CD4-positive, alpha-beta T cell treated with Interleukin-12 subunit alpha and Interleukin-12 subunit beta, for 1 hour (primary cell): ENCODE data around the gene RPRM.
"Not testable (repeated sequence)": the region's sequence is repeated elsewhere in the genome, so short reads cannot be mapped to it uniquely, and the experiment has no call there.

Source experiments
- DNase-seq: peaks from one replicate; pipeline ENCODE4 v3.0.0-alpha.2; 2020

Gene RPRM

GRCh38 chr2:153478289-153479261 is at the start of gene RPRM:
RPRM (minus strand) TSS chr2:153478762; CDS start chr2:153478565, 197 bp downstream.
- DNase-seq: peak; percentile 52

- DNase-seq: peak; percentile 43
Observed at GRCh38 chr2:153519257-153519875, 40.8 kb upstream of the RPRM start.

- no peak for DNase-seq
Observed at GRCh38 chr2:153512331-153512730, 33.8 kb upstream of the RPRM start.

GRCh38 chr2:153510996-153511395 is 32.4 kb upstream of the RPRM start:
- no peak for DNase-seq

GRCh38 chr2:153509133-153509532 is 30.6 kb upstream of the RPRM start:
- DNase-seq: no peak

GRCh38 chr2:153506499-153506898 is 27.9 kb upstream of the RPRM start:
- DNase-seq: not testable (repeated sequence)

- no peak for DNase-seq
Observed at GRCh38 chr2:153499439-153499838, 20.9 kb upstream of the RPRM start.

- no peak for DNase-seq
Observed at GRCh38 chr2:153497938-153498629, 19.5 kb upstream of the RPRM start.

- DNase-seq: no peak
Observed at GRCh38 chr2:153495725-153496124, 17.2 kb upstream of the RPRM start.

- no peak for DNase-seq
Observed at GRCh38 chr2:153488072-153488471, 9.5 kb upstream of the RPRM start.

GRCh38 chr2:153487448-153487847 is 8.9 kb upstream of the RPRM start:
- DNase-seq: no peak

- DNase-seq: no peak
Observed at GRCh38 chr2:153479573-153479972, 1.0 kb upstream of the RPRM start.

GRCh38 chr2:153477636-153478288 is 800 bp downstream of the RPRM start:
- DNase-seq: no peak

GRCh38 chr2:153476816-153477635 is 1.5 kb downstream of the RPRM start:
- no peak for DNase-seq

GRCh38 chr2:153476491-153476815 is 2.1 kb downstream of the RPRM start:
- no peak for DNase-seq

GRCh38 chr2:153474876-153475435 is 3.6 kb downstream of the RPRM start:
- no peak for DNase-seq

GRCh38 chr2:153474407-153474806 is 4.2 kb downstream of the RPRM start:
- no peak for DNase-seq

- no peak for DNase-seq
Observed at GRCh38 chr2:153470867-153471266, 7.7 kb downstream of the RPRM start.

- DNase-seq: no peak
Observed at GRCh38 chr2:153464395-153464794, 14.2 kb downstream of the RPRM start.

GRCh38 chr2:153462338-153462859 is 16.2 kb downstream of the RPRM start:
- DNase-seq: no peak

- DNase-seq: no peak
Observed at GRCh38 chr2:153461453-153461852, 17.1 kb downstream of the RPRM start.

GRCh38 chr2:153455861-153456260 is 22.7 kb downstream of the RPRM start:
- no peak for DNase-seq
